Midbrain (tissue), 1 donor: ENCODE measurements around the gene TMEM145.
"Not testable (repeated sequence)": the region's sequence is repeated elsewhere in the genome, so short reads cannot be mapped to it uniquely, and the experiment has no call there.

ENCODE experiments used
- DNase-seq: peaks from one replicate; lab custom pipeline; 2025; lab: John Stamatoyannopoulos, UW

TMEM145 gene

DNA sequence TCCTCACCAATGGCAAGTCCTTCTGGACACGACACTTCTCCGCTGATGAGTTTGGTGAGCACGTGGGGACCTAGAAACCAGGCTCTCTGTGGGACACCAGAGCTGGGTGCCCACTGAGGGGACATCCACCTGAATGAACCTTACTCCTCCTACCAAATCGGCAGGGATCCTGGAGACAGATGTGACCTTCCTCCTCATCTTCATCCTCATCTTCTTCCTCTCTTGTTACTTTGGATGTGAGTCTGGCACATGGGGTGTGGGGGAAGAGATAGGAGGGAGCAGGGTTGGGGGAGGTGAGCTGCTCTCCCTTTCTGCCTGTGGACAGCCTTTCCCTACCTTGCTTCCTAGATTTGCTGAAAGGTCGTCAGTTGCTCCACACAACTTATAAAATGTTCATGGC is 1.9 kb downstream of the TMEM145 start:
- no peak for DNase-seq

DNA sequence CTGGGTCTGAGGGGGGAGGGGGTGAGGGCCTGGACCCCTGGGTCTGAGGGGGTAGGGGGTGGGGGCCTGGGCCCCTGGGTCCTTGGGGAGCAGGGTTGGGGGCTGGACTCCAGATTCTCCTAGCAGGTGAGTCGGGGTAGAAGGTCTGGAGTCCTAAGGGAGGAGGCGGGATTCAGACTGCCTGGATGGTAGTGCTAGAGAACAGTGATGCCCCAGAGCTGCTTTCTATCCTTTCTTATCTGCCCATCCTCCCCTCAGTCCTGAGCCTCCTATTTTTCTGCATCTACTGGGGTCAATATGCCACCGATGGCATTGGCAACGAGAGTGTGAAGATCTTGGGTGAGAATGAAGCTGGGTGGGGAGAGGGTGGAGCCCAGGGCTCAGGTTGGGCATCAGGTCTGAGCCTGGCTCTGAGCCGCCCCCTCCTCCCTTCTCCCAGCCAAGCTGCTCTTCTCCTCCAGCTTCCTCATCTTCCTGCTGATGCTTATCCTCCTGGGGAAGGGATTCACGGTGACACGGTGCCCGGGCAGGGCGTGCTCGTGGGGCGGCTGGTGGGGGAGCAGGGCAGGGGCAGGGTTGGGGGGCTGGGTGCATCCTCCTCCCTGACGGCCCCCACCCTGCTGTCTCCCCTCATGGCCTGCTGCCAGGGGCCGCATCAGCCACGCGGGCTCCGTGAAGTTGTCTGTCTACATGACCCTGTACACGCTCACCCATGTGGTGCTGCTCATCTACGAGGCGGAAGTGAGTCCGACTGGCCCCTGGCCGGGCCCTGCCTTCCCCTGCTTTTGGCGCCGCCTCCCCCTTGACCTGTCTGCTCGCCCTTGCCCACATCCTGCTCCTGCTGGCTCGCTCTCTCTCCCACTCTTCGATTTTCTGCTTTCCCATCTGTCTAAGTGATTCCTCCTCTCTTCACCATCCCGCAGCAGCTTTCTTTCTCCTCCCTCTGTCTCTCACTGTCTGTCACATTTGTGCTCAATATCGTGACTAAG is 3.4 kb downstream of the TMEM145 start:
- no peak for DNase-seq

DNA sequence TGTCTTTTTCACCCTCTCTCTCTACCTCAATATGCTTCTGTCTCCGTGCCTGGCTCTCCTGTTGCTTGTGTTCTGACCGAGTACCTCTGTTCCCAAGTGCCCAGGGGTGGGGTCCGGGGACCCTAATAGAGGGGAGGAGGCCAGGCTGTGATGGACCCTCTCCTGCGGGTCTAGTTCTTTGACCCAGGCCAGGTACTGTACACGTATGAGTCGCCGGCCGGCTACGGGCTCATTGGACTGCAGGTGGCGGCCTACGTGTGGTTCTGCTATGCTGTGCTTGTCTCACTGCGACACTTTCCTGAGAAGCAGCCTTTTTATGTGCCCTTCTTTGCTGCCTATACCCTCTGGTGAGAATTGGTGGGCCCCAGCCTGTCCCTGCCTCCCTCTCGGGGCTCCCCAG is 4.4 kb downstream of the TMEM145 start:
- no peak for DNase-seq

DNA sequence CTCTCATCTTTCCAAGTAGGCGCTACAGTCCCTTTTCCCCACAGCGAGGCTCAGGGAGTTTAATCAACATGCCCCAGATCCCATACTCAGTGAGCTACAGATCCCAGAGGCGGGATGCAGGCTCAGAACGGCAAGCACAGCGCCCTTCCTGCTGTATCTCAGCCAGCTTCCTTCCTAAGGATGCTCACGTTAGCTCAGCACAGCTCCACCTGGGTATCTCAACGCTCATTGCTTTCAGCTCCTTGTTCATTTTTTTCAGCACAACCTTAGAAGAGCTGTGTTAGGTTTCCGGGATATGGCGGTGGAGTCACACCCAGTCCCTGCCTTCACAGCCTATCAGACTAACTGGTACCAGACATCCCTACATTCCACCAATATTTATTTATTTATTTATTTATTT is 9.2 kb downstream of the TMEM145 start:
- no peak for DNase-seq

DNA sequence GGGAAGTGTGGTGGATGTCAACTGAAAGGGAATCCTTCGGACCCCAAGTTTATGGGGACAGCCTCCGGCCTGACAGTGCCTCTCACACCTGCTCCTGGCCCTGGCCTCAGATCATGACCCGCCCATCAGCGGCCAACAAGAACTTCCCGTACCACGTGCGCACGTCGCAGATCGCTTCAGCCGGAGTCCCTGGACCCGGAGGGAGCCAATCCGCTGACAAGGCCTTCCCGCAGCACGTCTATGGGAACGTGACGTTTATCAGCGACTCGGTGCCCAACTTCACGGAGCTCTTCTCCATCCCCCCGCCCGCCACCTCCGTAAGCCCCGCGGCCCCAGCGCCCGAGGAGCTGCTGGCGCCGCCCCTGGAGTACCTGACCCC is 10.4 kb downstream of the TMEM145 start:
- DNase-seq: no peak

DNA sequence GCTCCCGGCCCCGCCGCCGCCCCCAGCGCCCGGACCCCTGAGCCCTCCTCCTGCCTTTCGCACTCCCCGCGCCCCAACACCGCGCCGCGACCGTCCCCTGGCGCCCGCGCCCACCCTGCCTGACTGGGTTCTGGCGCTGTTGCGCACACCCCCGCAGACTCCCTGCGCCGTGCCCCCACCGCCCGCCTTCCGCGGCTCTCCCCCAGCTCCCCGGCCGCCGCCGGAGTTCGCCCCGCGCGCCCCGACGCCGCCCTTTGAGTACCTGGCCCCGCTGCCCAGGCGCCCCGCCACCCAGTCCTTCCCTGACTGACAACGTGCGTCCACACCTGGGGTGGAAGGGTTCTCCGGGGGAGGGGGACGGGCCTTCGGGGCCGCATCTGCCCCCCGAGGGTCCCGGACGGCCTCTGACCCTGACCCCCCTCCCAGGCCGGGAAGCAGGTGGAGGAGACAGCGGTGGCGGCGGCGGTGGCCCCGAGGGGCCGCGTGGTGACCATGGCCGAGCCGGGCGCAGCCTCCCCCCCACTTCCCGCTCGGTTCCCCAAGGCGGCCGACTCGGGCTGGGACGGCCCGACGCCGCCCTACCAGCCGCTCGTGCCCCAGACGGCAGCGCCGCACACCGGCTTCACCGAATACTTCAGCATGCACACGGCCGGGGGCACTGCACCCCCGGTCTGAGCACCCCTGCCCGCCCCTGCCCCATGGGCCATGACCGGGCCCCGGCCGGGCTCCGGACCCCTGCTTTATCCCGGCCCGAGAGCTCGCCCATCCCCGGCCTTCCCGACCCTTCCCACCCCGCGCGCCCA is 10.9 kb downstream of the TMEM145 start:
- no peak for DNase-seq

DNA sequence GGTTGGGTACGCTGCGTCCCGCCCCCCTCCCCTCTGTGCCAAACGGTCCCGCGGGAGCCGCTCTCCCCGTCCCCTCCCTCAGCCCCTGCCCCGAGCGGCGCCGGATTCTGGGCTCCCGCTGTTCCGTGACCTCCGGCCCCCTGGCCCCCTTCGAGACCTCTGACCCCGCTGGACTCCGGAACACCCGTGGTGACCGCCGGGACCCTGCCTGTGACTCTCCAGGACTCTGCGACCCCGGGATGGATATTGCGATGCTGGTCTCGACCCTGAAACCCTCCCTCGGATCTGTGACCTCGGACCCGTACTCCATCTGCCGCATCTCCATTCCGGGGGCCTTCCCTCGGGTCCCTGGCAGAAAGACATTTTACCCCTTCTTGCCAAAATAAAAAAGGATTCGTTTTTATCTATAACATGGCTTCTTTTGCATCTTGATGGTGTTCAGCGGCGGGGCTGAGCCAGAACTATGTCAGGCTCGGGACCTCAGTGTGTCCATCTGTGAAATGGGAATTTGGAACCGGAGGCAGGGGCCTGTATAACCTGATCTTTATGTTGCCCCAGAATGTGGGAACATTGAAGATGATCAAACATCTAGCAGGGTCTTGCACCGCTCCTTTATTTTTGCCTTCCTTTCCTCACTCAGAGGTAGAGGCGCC is 11.7 kb downstream of the TMEM145 start:
- no peak for DNase-seq

DNA sequence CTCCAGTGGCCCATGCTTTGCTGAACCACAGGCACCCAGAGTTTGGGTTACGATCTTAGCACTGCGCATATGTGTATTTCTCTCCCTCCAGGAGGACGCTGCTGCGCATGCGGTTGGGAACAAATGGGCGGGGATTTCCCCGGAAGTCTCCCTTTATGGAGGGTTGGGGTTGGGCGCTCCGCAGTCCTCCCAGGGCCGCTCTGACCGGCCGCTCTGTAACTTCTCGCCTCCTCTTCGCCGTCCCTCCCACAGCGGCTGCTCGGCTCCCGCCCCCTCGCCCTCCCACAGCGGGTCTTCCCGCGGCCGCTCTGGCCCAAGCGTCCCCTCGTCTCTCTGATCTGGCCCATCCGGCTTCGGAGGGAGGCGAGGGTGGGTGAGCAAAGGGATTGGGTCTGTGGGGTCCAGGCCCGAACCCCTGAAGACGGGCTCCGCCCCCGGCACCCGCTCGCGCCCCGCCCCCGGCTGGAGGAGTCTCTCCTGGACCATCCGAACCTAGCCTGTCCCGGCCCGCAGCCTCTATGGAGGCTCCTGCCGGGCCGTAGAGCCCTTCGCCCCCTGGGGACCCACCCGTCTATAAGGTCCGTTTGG is 12.3 kb downstream of the TMEM145 start, which contains the start of gene MEGF8:
Gene MEGF8, plus strand, starts transcription at position 328 of the 588 bp plus-strand sequence. CDS start 609 bp downstream, outside the sequence.
- DNase-seq: peak; percentile 99

DNA sequence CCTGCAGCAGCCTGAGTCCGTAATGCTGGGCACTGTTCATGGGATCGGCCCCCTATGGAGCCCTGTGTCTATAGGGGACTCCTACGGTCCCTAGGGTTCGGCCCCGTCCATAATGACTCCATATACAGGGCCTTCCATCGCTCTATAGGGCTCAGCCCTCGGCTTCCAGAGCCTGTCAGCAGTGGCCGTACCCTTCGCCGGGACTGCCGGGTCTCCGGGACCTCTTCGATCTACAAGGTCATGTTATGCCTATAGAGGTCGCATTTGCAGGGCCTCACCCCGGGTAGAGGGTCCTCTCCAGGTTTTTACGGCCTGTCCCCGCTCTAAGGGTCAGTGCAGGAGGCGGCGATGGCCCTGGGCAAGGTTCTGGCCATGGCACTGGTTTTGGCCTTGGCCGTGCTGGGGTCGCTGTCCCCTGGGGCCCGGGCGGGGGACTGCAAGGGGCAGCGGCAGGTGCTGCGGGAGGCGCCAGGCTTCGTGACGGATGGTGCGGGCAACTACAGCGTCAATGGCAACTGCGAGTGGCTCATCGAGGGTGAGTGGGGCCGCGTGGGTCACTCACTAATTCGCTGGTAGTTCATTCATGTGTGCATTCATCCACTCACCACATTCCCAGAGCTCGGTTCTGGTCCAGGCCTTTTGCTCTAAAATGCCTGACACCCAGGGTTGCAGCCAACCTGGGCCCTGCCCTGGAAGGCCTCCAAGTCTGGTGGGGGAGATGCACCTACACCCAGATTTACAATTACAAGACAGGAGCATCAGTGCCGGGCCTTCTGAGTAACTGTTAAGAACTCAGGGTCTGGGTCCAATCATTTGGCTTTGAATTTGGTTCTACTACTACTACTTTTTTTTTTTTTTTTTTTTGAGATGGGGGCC is 13.0 kb downstream of the TMEM145 start:
- DNase-seq: no peak

DNA sequence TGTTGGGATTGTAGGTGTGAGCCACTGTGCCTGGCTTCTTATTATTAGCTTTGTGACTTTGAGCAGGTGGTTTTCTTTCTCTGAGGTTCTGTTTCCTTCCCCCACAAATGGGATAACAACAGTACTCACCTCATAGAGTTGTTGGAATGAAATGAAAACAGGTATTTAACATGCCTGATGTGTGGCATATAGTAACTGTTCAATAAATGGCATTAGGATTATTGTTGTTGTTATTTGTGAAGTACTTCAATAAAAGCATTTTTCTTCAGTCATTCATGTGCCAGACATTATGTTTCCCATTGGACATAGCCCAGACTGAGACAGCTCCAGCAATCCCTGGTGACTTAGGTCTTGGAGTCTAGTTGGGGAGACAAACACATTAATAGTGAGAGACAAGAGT is 13.9 kb downstream of the TMEM145 start:
- DNase-seq: no peak

DNA sequence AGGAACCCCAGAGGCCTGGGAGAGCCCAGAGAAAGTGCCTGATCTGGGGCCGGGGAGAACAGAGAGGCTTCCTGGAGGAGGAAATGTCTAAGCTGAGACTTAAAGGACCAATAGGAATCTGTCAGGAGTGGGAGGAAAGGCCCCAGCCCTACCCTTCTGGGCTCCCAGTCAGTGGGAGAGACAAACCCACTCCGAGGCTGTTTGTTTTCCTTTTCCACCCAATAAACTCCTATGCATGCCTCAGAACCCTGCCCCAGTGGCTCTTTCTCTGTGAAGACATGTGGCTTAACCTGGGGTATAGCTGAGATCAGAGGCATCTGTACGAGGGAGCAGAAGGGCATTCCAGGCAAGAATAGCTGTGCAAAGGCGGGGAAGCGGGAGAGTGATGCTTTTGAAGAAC is 14.3 kb downstream of the TMEM145 start:
- DNase-seq: no peak

DNA sequence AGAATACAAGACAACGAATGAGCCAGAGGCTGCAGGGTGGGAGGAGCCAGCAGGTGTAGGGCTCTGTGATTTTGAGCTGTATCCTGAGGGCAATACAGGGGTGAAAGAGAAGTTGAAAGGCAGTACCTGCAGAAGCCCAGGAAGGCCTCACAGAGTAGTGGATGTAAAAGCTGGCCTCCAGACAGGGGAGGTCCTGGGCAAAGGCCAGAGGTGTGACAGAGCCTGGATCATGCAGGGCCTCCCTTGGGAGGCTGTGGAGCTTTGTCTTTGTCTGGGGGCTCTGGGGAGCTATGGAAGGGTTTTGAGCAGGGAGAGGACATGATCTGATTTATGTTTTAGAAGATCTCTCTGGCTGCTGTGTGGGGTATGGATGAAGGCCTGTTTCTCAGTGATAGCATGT is 15.0 kb downstream of the TMEM145 start:
- no peak for DNase-seq

DNA sequence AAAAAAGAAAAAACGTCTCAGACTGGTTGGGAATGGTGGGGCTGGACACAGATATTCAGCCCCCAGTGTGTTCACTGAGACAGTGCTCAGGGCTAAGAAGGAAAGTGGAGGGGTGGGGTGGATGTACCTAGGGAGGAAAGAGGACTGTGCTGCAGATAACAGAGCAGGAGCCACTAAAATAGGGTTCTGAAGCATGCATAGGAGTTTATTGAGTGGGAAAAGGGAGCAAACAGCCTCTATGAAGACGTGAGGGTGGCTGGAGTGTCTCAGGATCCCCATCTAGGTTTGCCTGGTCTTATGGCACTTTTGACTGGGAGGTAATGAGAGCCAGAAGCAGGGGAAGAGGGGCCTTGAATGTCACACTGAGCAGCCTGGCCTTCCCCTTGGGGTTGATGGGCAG is 15.7 kb downstream of the TMEM145 start:
- no peak for DNase-seq

DNA sequence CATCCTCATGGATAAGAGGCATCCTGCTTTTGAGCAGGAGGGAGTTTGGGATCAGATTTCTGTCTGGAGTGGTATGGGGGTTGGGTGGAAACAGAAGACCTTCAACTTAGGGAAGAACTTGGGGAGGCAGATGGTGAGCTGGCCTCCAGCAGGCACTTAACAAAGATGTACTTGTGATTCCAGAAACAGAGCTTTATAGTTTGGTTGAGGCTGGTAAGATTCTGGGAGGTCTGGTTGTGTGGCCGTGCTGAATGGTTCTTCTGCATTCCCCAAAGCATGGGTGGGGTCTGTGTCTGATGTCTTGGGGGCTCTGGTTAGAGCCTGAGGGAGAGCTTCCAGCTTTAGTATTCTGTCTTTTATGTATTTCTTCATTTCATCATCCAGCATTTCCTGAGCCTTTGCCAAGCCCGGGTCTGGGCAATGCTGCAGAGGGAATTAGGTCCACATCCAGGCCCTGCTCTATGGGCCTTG is 17.2 kb downstream of the TMEM145 start:
- no peak for DNase-seq

DNA sequence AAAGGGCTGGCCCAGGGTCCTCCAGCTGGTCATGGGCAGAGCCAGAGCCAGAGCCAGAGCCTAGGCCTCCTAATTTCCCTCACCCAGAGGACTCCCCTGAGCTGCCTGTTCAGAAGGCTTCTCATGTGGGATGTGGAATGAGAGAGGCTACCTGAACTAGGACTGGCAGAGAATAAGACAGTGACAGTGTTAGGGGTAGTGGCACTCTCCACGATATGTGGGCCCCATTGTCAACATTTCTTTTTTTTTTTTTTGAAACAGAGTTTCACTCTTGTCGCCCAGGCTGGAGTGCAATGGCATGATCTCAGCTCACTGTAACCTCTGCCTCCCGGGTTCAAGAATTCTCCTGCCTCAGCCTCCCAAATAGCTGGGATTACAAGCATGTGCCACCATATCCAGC is 18.2 kb downstream of the TMEM145 start:
- not testable (repeated sequence) for DNase-seq

DNA sequence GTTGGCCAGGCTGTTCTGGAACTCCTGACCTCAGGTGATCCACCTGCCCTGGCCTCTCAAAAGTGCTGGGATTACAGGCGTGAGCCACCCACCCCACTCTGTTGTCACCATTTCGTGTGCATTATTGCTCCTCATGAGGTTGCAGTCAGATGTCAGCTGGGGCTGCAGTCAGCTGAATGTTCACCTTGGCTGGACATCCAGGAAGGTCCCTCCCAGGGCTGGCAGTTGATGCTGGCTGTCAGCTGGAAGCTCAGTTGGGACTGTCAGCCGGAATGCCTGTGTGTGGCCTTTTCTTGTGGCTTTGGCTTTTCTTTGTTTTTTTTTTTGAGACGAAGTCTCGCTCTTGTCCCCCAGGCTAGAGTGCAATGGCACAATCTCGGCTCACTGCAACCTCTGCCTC is 18.9 kb downstream of the TMEM145 start:
- DNase-seq: no peak

DNA sequence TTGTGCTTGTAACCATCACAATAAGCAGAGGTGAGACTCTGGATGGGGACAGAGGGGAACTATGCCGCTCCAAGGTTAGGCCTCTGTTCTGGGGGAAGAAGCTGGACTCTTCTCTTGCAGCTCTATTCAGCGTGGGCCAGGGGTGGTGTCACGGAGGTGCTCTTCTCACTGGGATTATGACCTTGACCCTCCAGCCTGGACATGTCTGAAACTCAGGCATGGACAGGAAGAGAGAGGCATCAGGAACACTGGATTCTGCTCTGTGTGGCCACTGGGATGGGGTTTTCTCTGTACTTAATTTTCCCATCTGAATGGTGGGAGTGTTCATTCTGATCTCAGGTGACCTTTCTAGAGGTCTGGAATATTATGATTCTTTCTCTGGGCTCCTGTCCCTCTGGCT is 19.9 kb downstream of the TMEM145 start:
- no peak for DNase-seq

DNA sequence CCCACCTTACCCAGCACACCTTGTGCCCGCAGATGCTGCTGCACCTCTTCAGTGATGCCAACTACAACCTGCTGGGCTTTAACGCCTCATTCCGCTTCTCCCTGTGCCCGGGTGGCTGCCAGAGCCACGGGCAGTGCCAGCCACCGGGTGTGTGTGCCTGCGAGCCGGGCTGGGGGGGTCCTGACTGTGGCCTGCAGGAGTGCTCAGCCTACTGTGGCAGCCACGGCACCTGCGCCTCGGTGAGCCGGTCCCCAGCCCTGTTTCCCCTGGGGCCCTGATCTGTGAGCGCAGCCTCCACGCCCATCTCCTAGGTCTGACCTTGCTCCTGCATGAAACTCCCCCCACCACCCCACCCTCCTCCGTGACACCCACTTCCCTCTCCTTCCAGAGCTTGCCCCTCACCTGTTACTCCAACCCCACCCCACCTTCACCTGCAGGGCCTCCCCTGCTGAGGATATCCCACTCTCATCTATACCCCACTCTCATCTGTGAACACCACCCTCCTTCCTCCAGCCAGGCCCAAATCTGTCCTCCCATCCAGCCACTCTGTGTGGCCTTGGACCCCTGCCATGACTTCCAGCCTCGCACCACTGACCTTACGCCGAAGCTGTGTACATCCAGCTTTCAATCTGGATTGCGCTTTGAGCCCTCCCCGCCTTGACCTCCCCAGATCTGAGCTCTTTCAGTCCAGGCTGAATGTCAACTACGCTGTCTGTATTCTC is 21.0 kb downstream of the TMEM145 start:
- DNase-seq: no peak

DNA sequence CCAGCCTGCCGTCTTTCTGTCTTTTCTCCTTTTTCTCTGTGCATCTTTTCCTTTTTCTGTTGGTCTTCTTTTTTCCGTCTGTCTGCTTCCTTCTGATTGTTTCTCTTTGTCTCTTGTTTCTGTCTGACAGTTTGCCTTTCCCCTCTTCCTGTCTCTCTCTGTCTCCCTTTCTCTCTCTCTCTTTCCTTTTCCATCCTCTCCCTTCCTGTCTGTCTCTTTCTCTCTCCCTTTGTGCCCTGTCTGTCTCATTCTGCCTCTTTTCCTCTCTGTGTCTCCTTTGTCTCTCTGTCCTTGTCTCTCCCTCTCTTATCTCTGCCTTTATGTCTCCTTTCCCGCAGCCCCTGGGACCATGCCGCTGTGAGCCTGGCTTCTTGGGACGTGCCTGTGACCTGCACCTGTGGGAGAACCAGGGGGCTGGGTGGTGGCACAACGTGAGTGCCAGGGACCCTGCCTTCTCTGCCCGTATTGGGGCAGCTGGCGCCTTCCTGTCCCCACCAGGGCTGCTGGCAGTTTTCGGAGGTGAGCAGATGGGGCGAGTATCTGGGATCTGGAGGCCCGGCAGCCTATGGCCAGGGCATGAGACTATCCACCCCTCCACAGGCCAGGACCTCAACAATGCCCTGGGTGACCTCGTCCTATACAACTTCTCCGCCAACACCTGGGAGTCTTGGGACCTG is 21.7 kb downstream of the TMEM145 start:
- DNase-seq: no peak
